ENCODE data around the gene MCU. TPM values are rescaled to one million over a fixed set of nuclear protein-coding genes. Genes with fewer than 3 reads are reported as not detected.

Gene MCU
- total RNA-seq, 2 donors from 2014 or later = 15.0 to 24.6 TPM

DNA sequence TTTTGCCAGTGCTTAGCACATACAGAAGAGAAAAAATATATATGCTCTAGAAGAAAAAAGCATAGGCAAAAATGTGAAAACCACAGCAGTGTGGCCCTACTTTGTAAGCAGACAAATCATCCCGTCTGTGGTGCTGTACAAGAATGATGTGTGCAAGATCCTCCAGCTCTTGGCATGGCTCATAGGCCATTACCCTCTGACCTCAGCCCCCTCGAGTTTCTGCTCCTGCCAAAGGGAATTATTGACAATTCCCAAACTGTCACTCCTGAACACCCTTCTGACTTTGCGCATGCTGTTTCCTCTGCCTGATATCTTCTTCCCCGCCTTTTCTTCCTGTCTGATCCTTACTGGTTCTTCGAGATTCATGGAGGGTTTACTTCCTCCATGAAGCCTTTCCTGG lies 235.5 kb downstream of the MCU start:
- no peaks in the 10 kb centered on the region for H3K36me3 ChIP-seq
- TF ChIP-seq, protein P1, sequence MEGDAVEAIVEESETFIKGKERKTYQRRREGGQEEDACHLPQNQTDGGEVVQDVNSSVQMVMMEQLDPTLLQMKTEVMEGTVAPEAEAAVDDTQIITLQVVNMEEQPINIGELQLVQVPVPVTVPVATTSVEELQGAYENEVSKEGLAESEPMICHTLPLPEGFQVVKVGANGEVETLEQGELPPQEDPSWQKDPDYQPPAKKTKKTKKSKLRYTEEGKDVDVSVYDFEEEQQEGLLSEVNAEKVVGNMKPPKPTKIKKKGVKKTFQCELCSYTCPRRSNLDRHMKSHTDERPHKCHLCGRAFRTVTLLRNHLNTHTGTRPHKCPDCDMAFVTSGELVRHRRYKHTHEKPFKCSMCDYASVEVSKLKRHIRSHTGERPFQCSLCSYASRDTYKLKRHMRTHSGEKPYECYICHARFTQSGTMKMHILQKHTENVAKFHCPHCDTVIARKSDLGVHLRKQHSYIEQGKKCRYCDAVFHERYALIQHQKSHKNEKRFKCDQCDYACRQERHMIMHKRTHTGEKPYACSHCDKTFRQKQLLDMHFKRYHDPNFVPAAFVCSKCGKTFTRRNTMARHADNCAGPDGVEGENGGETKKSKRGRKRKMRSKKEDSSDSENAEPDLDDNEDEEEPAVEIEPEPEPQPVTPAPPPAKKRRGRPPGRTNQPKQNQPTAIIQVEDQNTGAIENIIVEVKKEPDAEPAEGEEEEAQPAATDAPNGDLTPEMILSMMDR (IDR thresholded peaks at IDR 0.05) = no peak
- H3K4me3 ChIP-seq = no peak overlapping the region
- ATAC-seq (ENCODE audit: insufficient number of reproducible peaks, low FRiP score, low read depth) (no peak), DNase-seq (ENCODE audit: low spot score) (no peak)
- no peak overlapping the region for H3K27ac ChIP-seq
- H3K9me3 ChIP-seq = no peaks in the 10 kb centered on the region
- H3K27me3 ChIP-seq (replicated peaks; ENCODE audit: insufficient read depth) = no peaks in the 10 kb centered on the region
- no peaks in the 10 kb centered on the region for H3K4me1 ChIP-seq (ENCODE audit: control insufficient read depth in 1 of 2, low read depth in 2 of 2)

DNA sequence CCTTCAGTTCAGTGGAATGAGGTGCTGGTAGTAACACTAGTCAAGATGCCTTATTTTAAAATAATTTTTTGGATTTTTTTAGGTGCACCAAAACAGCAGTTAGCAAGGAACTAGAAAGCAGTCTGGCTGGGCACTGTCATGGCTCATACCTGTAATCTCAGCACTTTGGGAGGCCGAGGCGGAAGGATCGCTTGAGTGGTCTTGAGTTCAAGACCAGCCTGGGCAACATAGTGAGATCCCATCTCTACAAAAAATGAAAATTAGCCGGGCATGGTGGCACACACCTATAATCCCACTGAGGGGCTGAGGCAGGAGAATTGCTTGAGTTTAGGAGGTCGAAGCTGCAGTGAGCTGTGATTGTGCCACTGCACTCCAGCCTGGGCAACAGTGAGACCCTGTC lies 236.9 kb downstream of the MCU start:
- Histone ChIP-seq H3K27me3 (replicated peaks; ENCODE audit: insufficient read depth) (no peaks in the 10 kb centered on the region), H3K4me3 (no peak overlapping the region), H3K27ac (no peak overlapping the region), H3K36me3 (no peaks in the 10 kb centered on the region), H3K9me3 (no peaks in the 10 kb centered on the region), H3K4me1 (ENCODE audit: control insufficient read depth in 1 of 2, low read depth in 2 of 2) (no peaks in the 10 kb centered on the region)
- ATAC-seq (ENCODE audit: insufficient number of reproducible peaks, low FRiP score, low read depth) (no peak), DNase-seq (ENCODE audit: low spot score) (no peak)
- TF ChIP-seq, protein P1 (IDR thresholded peaks at IDR 0.05) = no peak

DNA sequence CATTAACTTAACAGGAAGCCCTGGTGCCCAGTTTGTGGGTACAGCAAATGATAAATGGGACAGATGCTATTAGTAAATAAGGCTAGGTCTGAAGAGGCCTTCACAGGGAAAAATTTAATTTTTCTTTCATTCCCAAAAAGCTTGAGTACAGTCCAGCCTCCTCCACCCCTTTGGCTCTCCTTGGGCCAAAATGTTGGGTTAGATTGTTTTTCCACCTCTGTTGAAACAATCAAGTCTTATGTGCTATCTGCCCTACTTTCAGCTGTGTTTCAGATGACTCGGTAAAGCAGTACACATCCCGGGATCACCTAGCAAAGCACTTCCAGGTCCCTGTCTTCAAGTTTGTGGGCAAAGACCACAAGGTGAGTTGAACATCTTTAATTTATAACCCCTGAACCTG lies 238.3 kb downstream of the MCU start:
- H3K36me3 ChIP-seq = no peaks in the 10 kb centered on the region

DNA sequence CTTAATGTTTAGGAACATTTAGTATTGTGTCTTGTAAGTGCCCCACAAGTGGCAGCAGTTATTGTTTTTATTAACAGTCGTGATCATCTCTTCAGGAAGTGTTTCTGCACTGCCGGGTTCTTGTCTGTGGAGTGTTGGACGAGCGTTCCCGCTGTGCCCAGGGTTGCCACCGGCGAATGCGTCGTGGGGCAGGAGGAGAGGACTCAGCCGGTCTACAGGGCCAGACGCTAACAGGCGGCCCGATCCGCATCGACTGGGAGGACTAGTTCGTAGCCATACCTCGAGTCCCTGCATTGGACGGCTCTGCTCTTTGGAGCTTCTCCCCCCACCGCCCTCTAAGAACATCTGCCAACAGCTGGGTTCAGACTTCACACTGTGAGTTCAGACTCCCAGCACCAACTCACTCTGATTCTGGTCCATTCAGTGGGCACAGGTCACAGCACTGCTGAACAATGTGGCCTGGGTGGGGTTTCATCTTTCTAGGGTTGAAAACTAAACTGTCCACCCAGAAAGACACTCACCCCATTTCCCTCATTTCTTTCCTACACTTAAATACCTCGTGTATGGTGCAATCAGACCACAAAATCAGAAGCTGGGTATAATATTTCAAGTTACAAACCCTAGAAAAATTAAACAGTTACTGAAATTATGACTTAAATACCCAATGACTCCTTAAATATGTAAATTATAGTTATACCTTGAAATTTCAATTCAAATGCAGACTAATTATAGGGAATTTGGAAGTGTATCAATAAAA lies 240.5 kb downstream of the MCU start:
- no peaks in the 10 kb centered on the region for H3K36me3 ChIP-seq
- ATAC-seq (ENCODE audit: insufficient number of reproducible peaks, low FRiP score, low read depth) (no peak), DNase-seq (ENCODE audit: low spot score) (no peak)
- no peaks in the 10 kb centered on the region for H3K9me3 ChIP-seq
- no peaks in the 10 kb centered on the region for H3K4me1 ChIP-seq (ENCODE audit: control insufficient read depth in 1 of 2, low read depth in 2 of 2)
- H3K27ac ChIP-seq = no peak overlapping the region
- TF ChIP-seq, protein P1 (IDR thresholded peaks at IDR 0.05) = no peak
- H3K27me3 ChIP-seq (replicated peaks; ENCODE audit: insufficient read depth) = no peaks in the 10 kb centered on the region
- H3K4me3 ChIP-seq = no peak overlapping the region

More for the DNA sequence above, 238.3 kb downstream of the MCU start:
- DNase-seq (ENCODE audit: low spot score) = no peak
- TF ChIP-seq, protein P1 (IDR thresholded peaks at IDR 0.05) = no peak
- Histone ChIP-seq H3K4me3 (no peak overlapping the region), H3K9me3 (no peaks in the 10 kb centered on the region), H3K27me3 (replicated peaks; ENCODE audit: insufficient read depth) (no peaks in the 10 kb centered on the region), H3K4me1 (ENCODE audit: control insufficient read depth in 1 of 2, low read depth in 2 of 2) (no peaks in the 10 kb centered on the region), H3K27ac (no peak overlapping the region)
- ATAC-seq (ENCODE audit: insufficient number of reproducible peaks, low FRiP score, low read depth) = no peak

DNA sequence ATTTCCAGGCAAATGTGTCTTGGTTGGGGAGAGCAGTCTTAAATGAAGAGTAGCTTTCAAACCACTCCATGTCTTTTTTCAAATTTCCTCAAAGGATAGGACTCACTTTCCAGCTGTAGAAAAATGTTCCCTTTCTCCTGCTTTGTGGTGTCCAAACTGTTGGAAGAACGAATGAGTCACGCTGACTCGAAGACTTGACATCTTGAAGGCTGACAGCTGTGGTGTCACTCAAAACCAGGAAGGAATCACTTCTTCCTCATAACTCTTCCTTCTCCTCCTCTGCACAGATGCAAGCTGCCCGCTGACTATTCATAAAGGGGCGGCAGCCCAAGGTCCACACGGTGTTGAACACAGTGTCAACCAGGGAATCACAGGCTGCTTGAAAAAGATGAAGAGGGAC lies 243.4 kb downstream of the MCU start:
- Histone ChIP-seq H3K27ac (no peak overlapping the region), H3K9me3 (no peaks in the 10 kb centered on the region), H3K4me3 (no peak overlapping the region), H3K36me3 (no peaks in the 10 kb centered on the region), H3K4me1 (ENCODE audit: control insufficient read depth in 1 of 2, low read depth in 2 of 2) (no peaks in the 10 kb centered on the region), H3K27me3 (replicated peaks; ENCODE audit: insufficient read depth) (no peaks in the 10 kb centered on the region)
- ATAC-seq (ENCODE audit: insufficient number of reproducible peaks, low FRiP score, low read depth) = no peak
- TF ChIP-seq, protein P1 (IDR thresholded peaks at IDR 0.05) = no peak
- no peak for DNase-seq (ENCODE audit: low spot score)

Other genes with a start within 250 kb of the MCU start
- gene MICU1, start 66.1 kb upstream of the MCU start, total RNA-seq = 10 to 100 TPM; 37.4 to 63.5 TPM
- gene OIT3, start 201.6 kb downstream of the MCU start, total RNA-seq = not detected

Data from thoracic aorta (tissue), 2 donors.